Sigmoid colon (tissue), 3 donors: ENCODE data around the gene TLCD1.

Experiments used
- POLR2A ChIP-seq, 2 donors: fragments of 450-650 bp; IDR thresholded peaks; one replicate each; pipeline ENCODE4 v1.6.1; 2016; ENCODE audit warnings: antibody characterized with exemption in 2 of 2, mild to moderate bottlenecking in 2 of 2, moderate library complexity in 2 of 2
- TF ChIP-seq, protein P1 (sequence below), 4 experiments: fragments of 450-650 bp in 3 of 4; fragments of 200-600 bp in 1 of 4; IDR thresholded peaks; one replicate each; pipeline ENCODE4 v1.5.1; 2016 to 2019; ENCODE audit warnings: antibody characterized with exemption in 4 of 4, mild to moderate bottlenecking in 3 of 4, moderate library complexity in 2 of 4

- no peak for TF ChIP-seq POLR2A (IDR thresholded peaks at IDR 0.05)
- TF ChIP-seq, protein P1, sequence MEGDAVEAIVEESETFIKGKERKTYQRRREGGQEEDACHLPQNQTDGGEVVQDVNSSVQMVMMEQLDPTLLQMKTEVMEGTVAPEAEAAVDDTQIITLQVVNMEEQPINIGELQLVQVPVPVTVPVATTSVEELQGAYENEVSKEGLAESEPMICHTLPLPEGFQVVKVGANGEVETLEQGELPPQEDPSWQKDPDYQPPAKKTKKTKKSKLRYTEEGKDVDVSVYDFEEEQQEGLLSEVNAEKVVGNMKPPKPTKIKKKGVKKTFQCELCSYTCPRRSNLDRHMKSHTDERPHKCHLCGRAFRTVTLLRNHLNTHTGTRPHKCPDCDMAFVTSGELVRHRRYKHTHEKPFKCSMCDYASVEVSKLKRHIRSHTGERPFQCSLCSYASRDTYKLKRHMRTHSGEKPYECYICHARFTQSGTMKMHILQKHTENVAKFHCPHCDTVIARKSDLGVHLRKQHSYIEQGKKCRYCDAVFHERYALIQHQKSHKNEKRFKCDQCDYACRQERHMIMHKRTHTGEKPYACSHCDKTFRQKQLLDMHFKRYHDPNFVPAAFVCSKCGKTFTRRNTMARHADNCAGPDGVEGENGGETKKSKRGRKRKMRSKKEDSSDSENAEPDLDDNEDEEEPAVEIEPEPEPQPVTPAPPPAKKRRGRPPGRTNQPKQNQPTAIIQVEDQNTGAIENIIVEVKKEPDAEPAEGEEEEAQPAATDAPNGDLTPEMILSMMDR (IDR thresholded peaks at IDR 0.05): no peak
Observed at GRCh38 chr17:28705728-28706334, 20.2 kb downstream of the TLCD1 start.
